Neural cell (in vitro differentiated cells): ENCODE measurements around the gene OSBPL8.
A peak's percentile ranks its signal among the peaks of the same experiment; 100 is the strongest.

ENCODE experiments used
- CTCF ChIP-seq: fragments of 450-650 bp; IDR thresholded peaks from 2 replicates; pipeline ENCODE4 v1.5.1; 2014; ENCODE audit warnings: antibody characterized with exemption, mild to moderate bottlenecking, moderate library complexity; ENCODE audit not compliant: poor library complexity, severe bottlenecking
- EP300 ChIP-seq: fragments of 450-650 bp; conservative IDR thresholded peaks from 2 replicates; pipeline ENCODE4 v1.6.1; 2014; ENCODE audit warnings: antibody characterized with exemption, mild to moderate bottlenecking, moderate library complexity; ENCODE audit not compliant: poor library complexity, severe bottlenecking
- EZH2 ChIP-seq: fragments of 200-600, 300-800 bp; shearing (Covaris generic), sonication (generic); IDR thresholded peaks from 2 replicates; pipeline ENCODE4 v1.6.1; 2014; ENCODE audit warnings: antibody characterized with exemption, low read length, borderline replicate concordance, mild to moderate bottlenecking; ENCODE audit not compliant: insufficient read depth, poor library complexity, severe bottlenecking
- POLR2AphosphoS5 ChIP-seq: IDR thresholded peaks from 2 replicates; pipeline ENCODE4 v1.6.1; 2012
- RAD21 ChIP-seq: fragments of 450-650 bp; conservative IDR thresholded peaks from 2 replicates; pipeline ENCODE4 v1.6.1; 2014; ENCODE audit warnings: antibody characterized with exemption, mild to moderate bottlenecking, moderate library complexity
- REST ChIP-seq: IDR thresholded peaks from 2 replicates; pipeline ENCODE4 v1.6.1; 2012; ENCODE audit warnings: borderline replicate concordance
- TAF1 ChIP-seq: IDR thresholded peaks from 2 replicates; pipeline ENCODE4 v1.6.1; 2012; ENCODE audit warnings: low read depth

GRCh38 chr12:76554405-76555230, 5.0 kb downstream of the OSBPL8 start:
- TF ChIP-seq CTCF (no peak), EP300 (peak; percentile 48), REST (no peak), POLR2AphosphoS5 (no peak), EZH2 (no peak), TAF1 (no peak), RAD21 (no peak)
